ENCODE results near the gene BEX3. TPM values are rescaled to one million over a fixed set of nuclear protein-coding genes. Genes with fewer than 3 reads are reported as not detected.
"Not testable (repeated sequence)": the region's sequence is repeated elsewhere in the genome, so short reads cannot be mapped to it uniquely, and the experiment has no call there.

BEX3 gene
- total RNA-seq, 4 donors from 2014 or later, result 121 to 211 (median 202) TPM

DNA sequence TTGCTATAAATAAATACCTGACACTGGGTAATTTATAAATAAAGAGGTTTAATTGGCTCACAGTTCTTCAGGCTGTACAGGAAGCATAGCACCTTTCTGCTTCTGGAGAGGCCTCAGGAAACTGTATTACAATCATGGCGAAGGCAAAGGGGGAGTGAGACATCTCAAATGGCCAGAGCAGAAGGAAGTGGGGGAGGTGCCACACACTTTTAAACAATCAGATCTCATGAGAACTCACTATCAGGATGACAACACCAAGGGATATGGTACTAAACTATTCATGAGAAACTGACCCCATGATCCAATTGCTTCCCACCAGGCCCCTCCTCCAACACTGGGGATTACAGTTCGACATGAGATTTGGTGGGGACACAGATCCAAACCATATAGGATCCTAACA is 31.7 kb upstream of the BEX3 start:
- Histone ChIP-seq H3K4me3 (no peak overlapping the region), H3K4me1 (no peaks in the 10 kb centered on the region), H3K27ac (no peak overlapping the region), H3K9me3 (no peaks in the 10 kb centered on the region), H3K36me3 (no peaks in the 10 kb centered on the region), H3K27me3 (peaks cover 0 to 53% of the 10 kb centered on the region in 2 donors)
- 56 to 65% methylated on average over 2 of the region's 2 CpGs for WGBS, 2 donors
- DNase-seq (ENCODE audit: low spot score in 2 of 2), result no peak
- TF ChIP-seq, protein P1, sequence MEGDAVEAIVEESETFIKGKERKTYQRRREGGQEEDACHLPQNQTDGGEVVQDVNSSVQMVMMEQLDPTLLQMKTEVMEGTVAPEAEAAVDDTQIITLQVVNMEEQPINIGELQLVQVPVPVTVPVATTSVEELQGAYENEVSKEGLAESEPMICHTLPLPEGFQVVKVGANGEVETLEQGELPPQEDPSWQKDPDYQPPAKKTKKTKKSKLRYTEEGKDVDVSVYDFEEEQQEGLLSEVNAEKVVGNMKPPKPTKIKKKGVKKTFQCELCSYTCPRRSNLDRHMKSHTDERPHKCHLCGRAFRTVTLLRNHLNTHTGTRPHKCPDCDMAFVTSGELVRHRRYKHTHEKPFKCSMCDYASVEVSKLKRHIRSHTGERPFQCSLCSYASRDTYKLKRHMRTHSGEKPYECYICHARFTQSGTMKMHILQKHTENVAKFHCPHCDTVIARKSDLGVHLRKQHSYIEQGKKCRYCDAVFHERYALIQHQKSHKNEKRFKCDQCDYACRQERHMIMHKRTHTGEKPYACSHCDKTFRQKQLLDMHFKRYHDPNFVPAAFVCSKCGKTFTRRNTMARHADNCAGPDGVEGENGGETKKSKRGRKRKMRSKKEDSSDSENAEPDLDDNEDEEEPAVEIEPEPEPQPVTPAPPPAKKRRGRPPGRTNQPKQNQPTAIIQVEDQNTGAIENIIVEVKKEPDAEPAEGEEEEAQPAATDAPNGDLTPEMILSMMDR (IDR thresholded peaks at IDR 0.05), result no peak
- TF ChIP-seq EP300 (IDR thresholded peaks at IDR 0.05), result no peak
- no peak for TF ChIP-seq POLR2A (IDR thresholded peaks at IDR 0.05)

- Histone ChIP-seq H3K27me3 (peaks cover 0 to 49% of the 10 kb centered on the region in 2 donors), H3K36me3 (no peaks in the 10 kb centered on the region), H3K4me1 (no peaks in the 10 kb centered on the region), H3K27ac (no peak overlapping the region), H3K4me3 (no peak overlapping the region), H3K9me3 (no peaks in the 10 kb centered on the region)
- TF ChIP-seq POLR2A (IDR thresholded peaks at IDR 0.05) (no peak), EP300 (IDR thresholded peaks at IDR 0.05) (no peak)
- TF ChIP-seq, protein P1 (IDR thresholded peaks at IDR 0.05), result no peak
- 42 to 50% methylated on average over 28 to 29 of the region's 29 CpGs for WGBS, 2 donors
- DNase-seq (ENCODE audit: low spot score in 2 of 2), result no peak
These were observed 28.5 kb upstream of the BEX3 start for GRCh38 chrX:103347682-103348397.

DNA sequence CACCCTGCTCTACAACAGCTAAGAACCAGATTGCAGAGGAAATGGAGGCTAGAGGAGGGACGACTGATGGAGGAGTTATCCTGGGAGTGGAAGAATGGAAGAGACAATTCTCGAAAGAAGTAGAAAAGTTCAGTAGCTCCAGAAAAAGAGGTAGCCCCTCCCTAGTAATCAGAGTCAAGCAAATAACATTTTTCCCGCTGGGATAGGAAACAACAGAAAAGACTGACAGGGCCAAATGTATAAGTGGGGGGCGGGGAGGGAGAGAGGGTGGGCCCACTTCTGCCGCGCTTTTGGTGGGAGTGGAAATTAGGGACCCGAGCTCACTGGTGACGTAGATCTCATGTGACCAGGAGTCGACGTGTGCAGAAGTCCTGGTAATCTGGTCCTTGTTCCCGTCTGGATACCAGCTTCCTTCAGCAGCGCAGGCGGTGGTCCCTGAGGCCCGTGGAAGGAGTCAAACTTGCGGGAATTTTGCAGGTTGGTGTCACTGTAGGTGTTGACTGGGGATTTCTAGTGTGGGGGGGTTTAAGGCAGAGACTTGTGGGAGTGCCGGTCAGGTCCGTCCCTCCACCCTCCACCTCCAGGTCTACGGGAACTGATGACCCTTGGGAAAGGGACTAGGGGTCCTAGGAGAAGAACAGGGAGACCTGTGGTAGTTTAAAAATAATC is 20.1 kb upstream of the BEX3 start, which contains the start of gene TCEAL9:
Gene TCEAL9, plus strand, starts transcription at position 377 of the 669 bp plus-strand sequence. CDS start 1,179 bp downstream, outside the sequence.
- TF ChIP-seq EP300 (IDR thresholded peaks at IDR 0.05) (peak in 1 of 2 donors; percentile 96), POLR2A (IDR thresholded peaks at IDR 0.05) (peak; percentile 88)
- TF ChIP-seq, protein P1 (IDR thresholded peaks at IDR 0.05), result no peak
- WGBS, 2 donors, result 0 to 37% methylated on average over 17 to 18 of the region's 18 CpGs
- Histone ChIP-seq H3K9me3 (no peaks in the 10 kb centered on the region), H3K4me3 (peak within 1 kb of the TSS; percentile 54 to 69 (median 60)), H3K27ac (peak within 1 kb of the TSS; percentile 81 to 97 (median 94)), H3K36me3 (no peaks in the 10 kb centered on the region), H3K27me3 (peaks cover 0 to 12% of the 10 kb centered on the region in 2 donors), H3K4me1 (no peaks in the 10 kb centered on the region)
- DNase-seq (ENCODE audit: low spot score in 2 of 2), result peak; percentile 20 to 65

- WGBS, 2 donors, result 2 to 20% methylated on average over 13 of the region's 13 CpGs
- peak in 1 of 2 donors; percentile 16 for DNase-seq (ENCODE audit: low spot score in 2 of 2)
- H3K4me3 ChIP-seq, result peak overlapping the region; percentile 54 to 69 (median 60)
- H3K27me3 ChIP-seq, result peaks cover 0 to 12% of the 10 kb centered on the region in 2 donors
- no peaks in the 10 kb centered on the region for H3K9me3 ChIP-seq
- no peaks in the 10 kb centered on the region for H3K4me1 ChIP-seq
- no peaks in the 10 kb centered on the region for H3K36me3 ChIP-seq
- TF ChIP-seq POLR2A (IDR thresholded peaks at IDR 0.05) (no peak), EP300 (IDR thresholded peaks at IDR 0.05) (no peak)
- TF ChIP-seq, protein P1 (IDR thresholded peaks at IDR 0.05), result no peak
- peak overlapping the region; percentile 81 to 97 (median 94) for H3K27ac ChIP-seq
These were observed 19.5 kb upstream of the BEX3 start for GRCh38 chrX:103356858-103357257.

DNA sequence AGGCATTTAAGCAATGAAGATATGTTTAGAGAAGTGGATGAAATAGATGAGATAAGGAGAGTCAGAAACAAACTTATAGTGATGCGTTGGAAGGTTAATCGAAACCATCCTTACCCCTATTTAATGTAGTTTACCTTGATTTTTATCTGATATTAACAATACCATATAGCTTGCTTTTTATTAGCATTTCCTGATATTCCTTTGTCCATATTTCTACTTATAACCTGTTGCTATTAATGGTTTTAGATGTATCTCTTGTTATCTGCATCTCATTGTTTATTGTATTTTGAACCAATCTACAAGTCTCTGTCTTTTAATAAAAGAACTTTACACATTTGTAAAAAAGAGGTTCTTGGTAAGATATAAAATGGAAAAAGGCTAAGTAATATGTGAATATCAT is 18.5 kb upstream of the BEX3 start:
- Histone ChIP-seq H3K4me3 (peak overlapping the region in 1 of 4 donors; percentile 69), H3K36me3 (no peaks in the 10 kb centered on the region), H3K27ac (peak overlapping the region in 3 of 4 donors; percentile 81 to 97 (median 92)), H3K9me3 (no peaks in the 10 kb centered on the region), H3K27me3 (peaks cover 0 to 12% of the 10 kb centered on the region in 2 donors), H3K4me1 (no peaks in the 10 kb centered on the region)
- no peak for DNase-seq (ENCODE audit: low spot score in 2 of 2)
- 89 to 93% methylated on average over 2 of the region's 2 CpGs for WGBS, 2 donors
- TF ChIP-seq, protein P1 (IDR thresholded peaks at IDR 0.05), result no peak
- no peak for TF ChIP-seq POLR2A (IDR thresholded peaks at IDR 0.05)
- no peak for TF ChIP-seq EP300 (IDR thresholded peaks at IDR 0.05)

DNA sequence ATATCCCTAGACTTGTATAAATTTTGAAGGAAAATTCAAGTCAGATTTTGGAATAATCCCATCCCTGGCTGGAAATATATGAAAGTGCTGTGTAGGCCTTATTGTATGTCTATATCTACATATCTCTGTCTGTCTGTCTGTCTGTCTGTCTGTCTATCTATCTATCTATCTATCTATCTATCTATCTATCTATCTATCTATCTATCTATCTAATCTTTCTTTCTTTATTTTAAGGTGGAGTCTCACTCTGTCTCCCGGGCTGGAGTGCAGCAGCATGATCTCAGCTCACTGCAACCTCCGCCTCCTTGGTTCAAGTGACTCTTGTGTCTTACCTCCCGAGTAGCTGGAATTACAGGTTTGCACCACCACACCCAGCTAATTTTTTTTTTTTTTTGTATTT is 16.7 kb upstream of the BEX3 start:
- H3K4me3 ChIP-seq; H3K36me3 ChIP-seq; H3K4me1 ChIP-seq; DNase-seq (ENCODE audit: low spot score in 2 of 2); H3K9me3 ChIP-seq; H3K27ac ChIP-seq: not testable (repeated sequence)
- H3K27me3 ChIP-seq, result peaks cover 0 to 12% of the 10 kb centered on the region in 2 donors
- 88 to 89% methylated on average over 3 of the region's 3 CpGs for WGBS, 2 donors
